Panc1 (cell line): ENCODE results near the gene EPS8L2.

Source experiments
- CTCF ChIP-seq: fragments of 450-650 bp; IDR thresholded peaks from 2 replicates; pipeline ENCODE4 v1.5.1; 2017; ENCODE audit warnings: mild to moderate bottlenecking
- POLR2AphosphoS5 ChIP-seq: IDR thresholded peaks from 2 replicates; pipeline ENCODE4 v1.6.1; 2012; ENCODE audit warnings: mild to moderate bottlenecking, low read depth, low read length, moderate library complexity

DNA sequence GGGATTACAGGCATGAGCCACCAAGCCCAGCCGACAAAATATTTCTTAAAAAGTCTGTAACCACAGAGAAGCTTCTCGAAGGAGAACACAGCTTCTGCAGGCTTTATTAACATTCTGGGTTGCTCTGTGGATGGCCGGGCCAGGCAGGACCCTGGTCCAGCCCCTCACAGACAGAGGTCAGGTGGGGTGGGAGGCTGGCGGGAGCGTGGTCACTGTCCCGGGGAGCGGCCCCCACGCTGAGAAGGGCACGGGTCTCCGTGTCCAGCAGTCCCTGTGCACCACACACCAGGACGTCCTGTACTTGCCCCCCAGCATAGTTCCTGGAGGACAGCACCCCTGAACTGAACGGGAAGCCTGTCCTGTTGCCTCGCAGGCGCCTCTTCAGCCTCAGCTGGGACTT lies 49.6 kb upstream of the EPS8L2 start:
- TF ChIP-seq CTCF (no peak), POLR2AphosphoS5 (no peak)
